Fibroblast of lung (primary cell): ENCODE data around the gene MYRF. TPM values are rescaled to one million over a fixed set of nuclear protein-coding genes. Genes with fewer than 3 reads are reported as not detected.

Experiments
- DNase-seq, 2 donors: peaks; one replicate each; pipeline versions ENCODE4 v3.0.0 to v3.0.0-alpha.2; 2010; ENCODE audit warnings: low read depth in 2 of 2
- H2AFZ ChIP-seq: 2 replicates; pipeline ENCODE4 v1.5.1; 2012; ENCODE audit warnings: low read length, control low read depth, inconsistent platforms
- H3K27ac ChIP-seq: 2 replicates; pipeline ENCODE4 v1.5.1; 2011; ENCODE audit warnings: low read length, control low read depth; ENCODE audit not compliant: insufficient read depth
- H3K27me3 ChIP-seq: 2 replicates; pipeline ENCODE4 v1.5.1; 2011; ENCODE audit warnings: mild to moderate bottlenecking, low read length; ENCODE audit not compliant: control insufficient read depth, insufficient read depth
- H3K36me3 ChIP-seq: 2 replicates; pipeline ENCODE4 v1.5.1; 2011; ENCODE audit warnings: low read length; ENCODE audit not compliant: control insufficient read depth, insufficient read depth
- H3K4me1 ChIP-seq: 2 replicates; pipeline ENCODE4 v1.5.1; 2011; ENCODE audit warnings: low read length; ENCODE audit not compliant: control insufficient read depth, insufficient read depth; ENCODE audit errors: extremely low read depth
- H3K4me2 ChIP-seq: 2 replicates; pipeline ENCODE4 v1.5.1; 2011; ENCODE audit warnings: low read length, control low read depth; ENCODE audit not compliant: insufficient read depth; ENCODE audit errors: extremely low read depth
- H3K4me3 ChIP-seq, 4 experiments: fragments of 200-600 bp in 1 of 4; sonication (generic) in 1 of 4; replicated peaks in 1 of 4; 2 replicates each; pipeline ENCODE4 v1.5.1; 2011 to 2016; ENCODE audit warnings: low read length in 4 of 4, low read depth in 3 of 4, mild to moderate bottlenecking in 3 of 4, control low read depth in 2 of 4, inconsistent platforms in 1 of 4, mixed read lengths in 1 of 4; ENCODE audit not compliant: insufficient read depth in 1 of 4; ENCODE audit errors: control extremely low read depth in 1 of 4
- H3K79me2 ChIP-seq: 2 replicates; pipeline ENCODE4 v1.5.1; 2012; ENCODE audit warnings: mild to moderate bottlenecking, low read length, inconsistent platforms; ENCODE audit not compliant: control insufficient read depth, insufficient read depth
- H3K9ac ChIP-seq: 2 replicates; pipeline ENCODE4 v1.5.1; 2011; ENCODE audit warnings: mild to moderate bottlenecking, low read length, control low read depth; ENCODE audit not compliant: insufficient read depth
- H3K9me3 ChIP-seq: 2 replicates; pipeline ENCODE4 v1.5.1; 2012; ENCODE audit warnings: low read depth, low read length; ENCODE audit not compliant: control insufficient read depth, insufficient read depth
- H4K20me1 ChIP-seq: 2 replicates; pipeline ENCODE4 v1.5.1; 2011; ENCODE audit warnings: low read length; ENCODE audit not compliant: control insufficient read depth, insufficient read depth; ENCODE audit errors: extremely low read depth
- EZH2 ChIP-seq: IDR thresholded peaks from 2 replicates; pipeline ENCODE4 v1.5.1; 2012; ENCODE audit warnings: low read length, control low read depth, mild to moderate bottlenecking; ENCODE audit errors: missing control alignments
- polyA plus RNA-seq, 2 donors: library from polyadenylated mRNA; depleted of rRNA in 1 of 2; stranded (reverse) in 1 of 2; unstranded in 1 of 2; fragments of >200 nt; gene quantifications; 2 replicates each; pipeline ENCODE4 v1.2.1, GENCODE V29; 2011 to 2012; ENCODE audit warnings: missing spikeins in 1 of 2
- total RNA-seq: library from RNA; depleted of rRNA; stranded (reverse); fragments of >200 nt; gene quantifications from 2 replicates; pipeline ENCODE4 v1.2.1, GENCODE V29; 2014
- TF ChIP-seq, protein P1 (sequence below), 2 donors: IDR thresholded peaks in 1 of 2; conservative IDR thresholded peaks in 1 of 2; 1 replicate in 1 of 2; 2 replicates in 1 of 2; pipeline ENCODE4 v1.5.1; 2011 to 2012; ENCODE audit warnings: low read length in 2 of 2, control low read depth in 1 of 2, inconsistent platforms in 1 of 2, low read depth in 1 of 2, mild to moderate bottlenecking in 1 of 2

Gene MYRF
- total and polyA plus RNA-seq, 2 donors (not counting 1 experiment from before 2014, with no cell fraction given): 0.10 to 0.17 TPM

DNA sequence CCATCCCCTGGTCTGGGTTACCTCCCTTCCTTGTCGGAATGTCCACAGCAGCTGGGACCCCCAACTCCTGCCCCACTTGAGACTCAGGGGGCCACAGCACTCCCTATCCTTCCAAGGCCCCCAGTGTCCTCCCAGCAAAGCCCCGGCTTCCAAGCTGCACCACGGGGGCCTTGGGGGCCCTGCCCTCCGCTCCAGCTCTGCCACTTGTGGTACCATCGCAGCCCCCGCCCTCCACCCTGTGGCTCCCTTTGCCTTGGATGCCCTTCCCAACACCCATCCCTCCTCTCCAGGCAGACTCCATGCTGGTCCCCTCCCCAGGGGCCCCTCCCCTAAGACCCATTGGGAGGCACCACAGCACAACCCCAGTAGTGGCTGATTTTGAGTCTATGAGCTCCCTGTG lies 22.7 kb downstream of the MYRF start:
- H3K9me3 ChIP-seq: no peaks in the 10 kb centered on the region
- no peak overlapping the region for H3K4me2 ChIP-seq
- no peaks in the 10 kb centered on the region for H3K79me2 ChIP-seq
- H3K9ac ChIP-seq: no peak overlapping the region
- no peaks in the 10 kb centered on the region for H3K4me1 ChIP-seq
- no peaks in the 10 kb centered on the region for H3K36me3 ChIP-seq
- H3K4me3 ChIP-seq: no peak overlapping the region
- no peak overlapping the region for H3K27ac ChIP-seq
- H3K27me3 ChIP-seq: no peaks in the 10 kb centered on the region
- H4K20me1 ChIP-seq: no peaks in the 10 kb centered on the region
- no peak for DNase-seq
- no peak overlapping the region for H2AFZ ChIP-seq
- no peak for TF ChIP-seq EZH2
- TF ChIP-seq, protein P1, sequence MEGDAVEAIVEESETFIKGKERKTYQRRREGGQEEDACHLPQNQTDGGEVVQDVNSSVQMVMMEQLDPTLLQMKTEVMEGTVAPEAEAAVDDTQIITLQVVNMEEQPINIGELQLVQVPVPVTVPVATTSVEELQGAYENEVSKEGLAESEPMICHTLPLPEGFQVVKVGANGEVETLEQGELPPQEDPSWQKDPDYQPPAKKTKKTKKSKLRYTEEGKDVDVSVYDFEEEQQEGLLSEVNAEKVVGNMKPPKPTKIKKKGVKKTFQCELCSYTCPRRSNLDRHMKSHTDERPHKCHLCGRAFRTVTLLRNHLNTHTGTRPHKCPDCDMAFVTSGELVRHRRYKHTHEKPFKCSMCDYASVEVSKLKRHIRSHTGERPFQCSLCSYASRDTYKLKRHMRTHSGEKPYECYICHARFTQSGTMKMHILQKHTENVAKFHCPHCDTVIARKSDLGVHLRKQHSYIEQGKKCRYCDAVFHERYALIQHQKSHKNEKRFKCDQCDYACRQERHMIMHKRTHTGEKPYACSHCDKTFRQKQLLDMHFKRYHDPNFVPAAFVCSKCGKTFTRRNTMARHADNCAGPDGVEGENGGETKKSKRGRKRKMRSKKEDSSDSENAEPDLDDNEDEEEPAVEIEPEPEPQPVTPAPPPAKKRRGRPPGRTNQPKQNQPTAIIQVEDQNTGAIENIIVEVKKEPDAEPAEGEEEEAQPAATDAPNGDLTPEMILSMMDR (conservative IDR thresholded peaks at IDR 0.05 in 1 of 2, IDR thresholded peaks at IDR 0.05 in 1 of 2; ENCODE audit: low read depth in 1 of 2, low read length in 2 of 2): no peak

DNA sequence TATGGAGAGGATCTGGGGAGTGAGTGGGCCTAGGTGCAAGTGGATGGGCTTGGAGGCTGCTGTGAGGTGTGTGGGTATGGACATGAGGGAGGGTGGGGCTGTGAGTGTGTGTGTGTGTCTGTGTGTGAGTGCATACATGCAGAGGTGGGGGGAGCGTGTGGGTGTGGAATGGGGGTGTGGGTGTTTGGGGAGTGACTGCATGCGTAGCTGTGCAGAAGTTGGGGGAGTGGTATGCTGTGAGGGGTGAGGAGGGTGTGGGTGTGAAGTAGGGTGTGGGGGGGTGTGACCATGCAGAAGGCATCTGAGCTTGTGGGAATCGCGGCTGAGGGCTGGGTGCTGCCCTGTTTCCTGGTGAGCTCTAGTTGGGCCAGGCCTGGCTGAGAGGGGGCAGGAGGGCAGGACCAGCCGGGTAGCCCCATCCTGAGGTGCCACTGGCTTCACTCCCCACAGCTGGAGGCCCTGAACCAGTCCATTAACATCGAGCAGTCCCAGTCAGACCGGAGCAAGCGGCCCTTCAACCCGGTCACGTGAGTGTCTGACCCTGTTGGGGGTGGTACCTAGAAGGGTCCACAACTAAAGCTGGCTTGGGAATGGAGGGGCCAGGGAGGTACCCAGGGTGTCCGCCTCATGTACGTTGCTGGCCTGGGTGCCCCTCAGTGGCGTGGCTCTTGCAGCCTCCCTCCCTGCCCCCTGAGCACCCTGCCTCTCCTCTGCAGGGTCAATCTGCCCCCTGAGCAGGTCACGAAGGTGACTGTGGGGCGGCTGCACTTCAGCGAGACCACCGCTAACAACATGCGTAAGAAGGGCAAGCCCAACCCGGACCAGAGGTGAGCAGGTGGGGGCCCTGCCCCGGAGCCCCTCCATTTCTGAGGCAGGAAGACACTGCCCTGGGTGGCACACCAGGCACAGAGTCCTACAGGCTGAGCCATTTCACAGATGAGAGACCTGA lies 23.4 kb downstream of the MYRF start:
- Histone ChIP-seq H3K27ac (no peak overlapping the region), H3K79me2 (no peaks in the 10 kb centered on the region), H3K36me3 (no peaks in the 10 kb centered on the region), H4K20me1 (no peaks in the 10 kb centered on the region), H2AFZ (no peak overlapping the region), H3K4me2 (no peak overlapping the region), H3K27me3 (no peaks in the 10 kb centered on the region), H3K9me3 (no peaks in the 10 kb centered on the region), H3K9ac (no peak overlapping the region), H3K4me3 (no peak overlapping the region), H3K4me1 (no peaks in the 10 kb centered on the region)
- DNase-seq: no peak
- TF ChIP-seq, protein P1 (conservative IDR thresholded peaks at IDR 0.05 in 1 of 2, IDR thresholded peaks at IDR 0.05 in 1 of 2; ENCODE audit: low read depth in 1 of 2, low read length in 2 of 2): no peak
- no peak for TF ChIP-seq EZH2

DNA sequence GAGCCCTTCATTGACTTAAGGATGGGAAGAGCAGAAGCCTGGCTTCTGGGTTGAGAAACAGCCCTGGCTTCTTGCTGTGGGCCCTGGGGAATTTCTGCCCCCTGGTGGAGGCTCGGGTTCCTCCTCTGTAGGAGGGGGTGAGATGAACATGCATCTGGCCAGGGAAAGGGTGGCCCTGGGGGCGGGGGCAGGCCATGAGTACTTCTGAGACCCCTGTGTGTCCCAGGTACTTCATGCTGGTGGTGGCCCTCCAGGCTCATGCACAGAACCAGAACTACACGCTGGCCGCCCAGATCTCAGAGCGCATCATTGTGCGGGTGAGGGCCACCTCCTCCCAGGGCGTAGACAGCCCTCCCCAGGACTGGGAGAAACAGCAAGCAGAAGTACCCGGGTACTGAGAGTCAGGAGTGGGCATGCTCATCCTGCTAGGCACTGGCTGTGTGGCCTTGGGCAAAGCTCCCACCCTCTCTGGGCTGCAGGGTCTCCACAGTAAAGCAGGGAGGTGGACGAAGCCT lies 24.2 kb downstream of the MYRF start:
- Histone ChIP-seq H3K9me3 (no peaks in the 10 kb centered on the region), H3K79me2 (no peaks in the 10 kb centered on the region), H3K4me1 (no peaks in the 10 kb centered on the region), H3K27me3 (no peaks in the 10 kb centered on the region), H2AFZ (no peak overlapping the region), H3K9ac (no peak overlapping the region), H3K4me3 (no peak overlapping the region), H3K27ac (no peak overlapping the region), H3K4me2 (no peak overlapping the region), H3K36me3 (no peaks in the 10 kb centered on the region), H4K20me1 (no peaks in the 10 kb centered on the region)
- TF ChIP-seq, protein P1 (conservative IDR thresholded peaks at IDR 0.05 in 1 of 2, IDR thresholded peaks at IDR 0.05 in 1 of 2; ENCODE audit: low read depth in 1 of 2, low read length in 2 of 2): peak; percentile 74 to 86
- TF ChIP-seq EZH2: no peak
- peak; percentile 53 to 69 for DNase-seq
